ENCODE measurements around the gene DNM3.

DNA sequence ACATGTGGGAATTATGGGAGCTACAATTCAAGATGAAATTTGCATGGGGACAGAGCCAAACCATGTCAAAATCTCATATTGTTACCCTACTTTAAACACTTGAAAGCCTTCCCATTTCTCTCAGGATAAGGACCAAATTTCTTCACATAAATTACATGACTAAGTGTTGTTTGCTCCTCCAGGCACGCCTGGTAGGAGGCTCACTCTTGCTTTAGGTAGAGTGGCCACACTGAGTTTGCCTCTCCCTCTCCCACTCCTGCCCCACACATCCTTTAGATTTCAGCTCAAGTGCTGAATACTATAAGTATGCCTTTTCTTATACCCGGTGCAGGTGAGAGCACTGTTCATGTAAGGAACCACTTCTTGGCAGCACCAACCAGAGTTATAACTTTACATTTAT is 279.1 kb downstream of the DNM3 start:
- no peak for TF ChIP-seq PATZ1 (CRISPR knock-in tag; IDR thresholded peaks at IDR 0.05; ENCODE audit: borderline replicate concordance)
- no peak for TF ChIP-seq OSR1 (CRISPR knock-in tag; IDR thresholded peaks at IDR 0.05)
- no peak for TF ChIP-seq ZFP30 (CRISPR knock-in tag; IDR thresholded peaks at IDR 0.05)
- TF ChIP-seq, protein P1, sequence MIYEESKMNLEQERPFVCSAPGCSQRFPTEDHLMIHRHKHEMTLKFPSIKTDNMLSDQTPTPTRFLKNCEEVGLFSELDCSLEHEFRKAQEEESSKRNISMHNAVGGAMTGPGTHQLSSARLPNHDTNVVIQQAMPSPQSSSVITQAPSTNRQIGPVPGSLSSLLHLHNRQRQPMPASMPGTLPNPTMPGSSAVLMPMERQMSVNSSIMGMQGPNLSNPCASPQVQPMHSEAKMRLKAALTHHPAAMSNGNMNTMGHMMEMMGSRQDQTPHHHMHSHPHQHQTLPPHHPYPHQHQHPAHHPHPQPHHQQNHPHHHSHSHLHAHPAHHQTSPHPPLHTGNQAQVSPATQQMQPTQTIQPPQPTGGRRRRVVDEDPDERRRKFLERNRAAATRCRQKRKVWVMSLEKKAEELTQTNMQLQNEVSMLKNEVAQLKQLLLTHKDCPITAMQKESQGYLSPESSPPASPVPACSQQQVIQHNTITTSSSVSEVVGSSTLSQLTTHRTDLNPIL (CRISPR knock-in tag; IDR thresholded peaks at IDR 0.05; ENCODE audit: low read depth): no peak
- TF ChIP-seq ESRRG (CRISPR knock-in tag; IDR thresholded peaks at IDR 0.05): no peak
- TF ChIP-seq GLIS3 (CRISPR knock-in tag; IDR thresholded peaks at IDR 0.05): no peak
- TF ChIP-seq ZFP3 (CRISPR knock-in tag; IDR thresholded peaks at IDR 0.05): no peak
- no peak for TF ChIP-seq RARB (CRISPR knock-in tag; IDR thresholded peaks at IDR 0.05)
- no peak for TF ChIP-seq TOX (CRISPR knock-in tag; IDR thresholded peaks at IDR 0.05; ENCODE audit: borderline replicate concordance)

Measured in SK-N-SH treated with all-trans-retinoic acid at 6 μM for 48 hours (cell line).